ENCODE data around the gene POLR2A.

Gene POLR2A

GRCh38 chr17:7440834-7441195, 43.4 kb upstream of the POLR2A start:
- Histone ChIP-seq H3K4me3 (ENCODE audit: low read depth, low read length) (peak overlapping the region; percentile 76), H3K4me1 (peaks cover 12% of the 10 kb centered on the region), H3K9ac (no peak overlapping the region)

GRCh38 chr17:7441266-7441665, 42.9 kb upstream of the POLR2A start:
- peak overlapping the region; percentile 76 for H3K4me3 ChIP-seq (ENCODE audit: low read depth, low read length)
- peak overlapping the region; percentile 13 for H3K27ac ChIP-seq
- no peaks in the 10 kb centered on the region for H3K27me3 ChIP-seq (ENCODE audit: control insufficient read depth, insufficient read depth, low read length)

More at GRCh38 chr17:7440834-7441195, 43.4 kb upstream of the POLR2A start:
- H3K27ac ChIP-seq: peak overlapping the region; percentile 13
- H3K27me3 ChIP-seq (ENCODE audit: control insufficient read depth, insufficient read depth, low read length): no peaks in the 10 kb centered on the region
- no peaks in the 10 kb centered on the region for H3K9me3 ChIP-seq (ENCODE audit: control insufficient read depth, low read length)
- H3K36me3 ChIP-seq (ENCODE audit: control insufficient read depth, insufficient read depth, low read length): no peaks in the 10 kb centered on the region
- no peaks in the 10 kb centered on the region for H3K79me2 ChIP-seq
- TF ChIP-seq CTCF (IDR thresholded peaks at IDR 0.05): no peak
- peak overlapping the region; percentile 99 for H3K4me2 ChIP-seq (ENCODE audit: low read length)
- H2AFZ ChIP-seq: peak overlapping the region; percentile 88

GRCh38 chr17:7442142-7442541, 42.0 kb upstream of the POLR2A start:
- Histone ChIP-seq H3K36me3 (ENCODE audit: control insufficient read depth, insufficient read depth, low read length) (no peaks in the 10 kb centered on the region), H3K9ac (no peak overlapping the region), H3K79me2 (no peaks in the 10 kb centered on the region), H3K27ac (no peak overlapping the region), H2AFZ (no peak overlapping the region), H3K4me2 (ENCODE audit: low read length) (no peak overlapping the region), H3K4me1 (peaks cover 12% of the 10 kb centered on the region), H3K9me3 (ENCODE audit: control insufficient read depth, low read length) (no peaks in the 10 kb centered on the region), H3K4me3 (ENCODE audit: low read depth, low read length) (no peak overlapping the region), H3K27me3 (ENCODE audit: control insufficient read depth, insufficient read depth, low read length) (no peaks in the 10 kb centered on the region)
- TF ChIP-seq CTCF (IDR thresholded peaks at IDR 0.05): no peak

More at GRCh38 chr17:7441266-7441665, 42.9 kb upstream of the POLR2A start:
- Histone ChIP-seq H3K9me3 (ENCODE audit: control insufficient read depth, low read length) (no peaks in the 10 kb centered on the region), H3K4me1 (peaks cover 12% of the 10 kb centered on the region), H3K9ac (no peak overlapping the region), H3K79me2 (no peaks in the 10 kb centered on the region), H3K36me3 (ENCODE audit: control insufficient read depth, insufficient read depth, low read length) (no peaks in the 10 kb centered on the region), H3K4me2 (ENCODE audit: low read length) (peak overlapping the region; percentile 99), H2AFZ (peak overlapping the region; percentile 88)
- no peak for TF ChIP-seq CTCF (IDR thresholded peaks at IDR 0.05)

- no peaks in the 10 kb centered on the region for H3K27me3 ChIP-seq (ENCODE audit: control insufficient read depth, insufficient read depth, low read length)
Measured at GRCh38 chr17:7443499-7444485, 40.4 kb upstream of the POLR2A start.

More at GRCh38 chr17:7443499-7444485, 40.4 kb upstream of the POLR2A start:
- H3K4me3 ChIP-seq (ENCODE audit: low read depth, low read length): peak overlapping the region; percentile 78
- no peaks in the 10 kb centered on the region for H3K36me3 ChIP-seq (ENCODE audit: control insufficient read depth, insufficient read depth, low read length)
- H3K27ac ChIP-seq: no peak overlapping the region
- no peak overlapping the region for H3K9ac ChIP-seq
- H3K4me1 ChIP-seq: peaks cover 12% of the 10 kb centered on the region
- no peaks in the 10 kb centered on the region for H3K79me2 ChIP-seq
- H2AFZ ChIP-seq: no peak overlapping the region
- peak overlapping the region; percentile 92 for H3K4me2 ChIP-seq (ENCODE audit: low read length)
- no peaks in the 10 kb centered on the region for H3K9me3 ChIP-seq (ENCODE audit: control insufficient read depth, low read length)
- TF ChIP-seq CTCF (IDR thresholded peaks at IDR 0.05): no peak
